GM19463 (cell line): ENCODE results near the gene FXYD4.
"Not testable (repeated sequence)": the region's sequence is repeated elsewhere in the genome, so short reads cannot be mapped to it uniquely, and the experiment has no call there.

Source experiments
- ATAC-seq: cut with Tn5 transposase; IDR thresholded peaks from one replicate; pipeline ENCODE4 v1.9.1; 2021; ENCODE audit warnings: mild to moderate bottlenecking, moderate library complexity; ENCODE audit not compliant: unreplicated experiment

The FXYD4 gene

DNA sequence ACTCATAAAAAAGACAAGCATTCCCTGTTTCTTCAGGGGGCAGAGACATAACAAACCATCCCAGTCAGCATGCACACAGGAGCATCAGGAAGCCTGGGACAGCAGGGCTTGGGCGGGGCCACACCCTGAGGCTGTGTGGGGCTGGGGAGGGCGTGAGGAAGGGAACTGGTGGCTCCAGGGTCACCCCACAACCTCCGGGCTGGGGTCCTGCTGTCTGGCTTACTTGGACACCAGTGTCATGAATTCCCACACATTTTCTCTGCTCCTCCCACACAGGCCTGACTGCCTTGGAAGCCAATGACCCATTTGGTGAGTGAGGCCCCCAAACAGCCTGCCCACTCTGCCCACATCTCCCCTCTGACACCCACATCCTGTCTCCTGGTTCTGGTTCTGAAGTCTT is 2.8 kb downstream of the FXYD4 start:
- ATAC-seq: no peak

DNA sequence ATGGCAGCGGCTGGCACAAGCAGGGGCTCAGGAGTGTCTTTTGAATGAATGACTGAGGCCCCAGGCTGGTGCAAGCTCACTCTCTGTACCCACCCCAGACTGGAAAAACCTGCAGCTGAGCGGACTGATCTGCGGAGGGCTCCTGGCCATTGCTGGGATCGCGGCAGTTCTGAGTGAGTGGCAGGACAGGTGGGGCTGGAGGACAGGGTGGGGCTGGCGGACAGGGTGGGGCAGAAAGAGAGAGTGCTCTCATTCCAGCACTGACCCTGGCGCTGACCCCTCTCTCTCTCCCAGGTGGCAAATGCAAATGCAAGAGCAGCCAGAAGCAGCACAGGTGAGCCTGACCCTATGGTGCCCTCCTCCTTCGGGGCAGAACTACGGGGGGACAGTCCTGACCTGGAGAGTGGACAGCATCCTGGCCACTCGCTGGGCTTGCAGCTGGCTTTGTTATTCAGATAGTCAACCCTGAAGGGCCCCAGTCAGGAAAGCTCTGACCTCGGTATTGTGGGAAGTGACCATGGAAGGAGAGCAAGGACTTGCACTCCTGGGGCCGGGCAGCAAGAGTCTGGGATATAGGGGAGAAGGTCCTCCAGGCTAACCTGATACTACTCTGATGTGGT is 4.1 kb downstream of the FXYD4 start:
- no peak for ATAC-seq

- ATAC-seq: no peak
Measured at GRCh38 chr10:43376046-43376635, 4.7 kb downstream of the FXYD4 start.

DNA sequence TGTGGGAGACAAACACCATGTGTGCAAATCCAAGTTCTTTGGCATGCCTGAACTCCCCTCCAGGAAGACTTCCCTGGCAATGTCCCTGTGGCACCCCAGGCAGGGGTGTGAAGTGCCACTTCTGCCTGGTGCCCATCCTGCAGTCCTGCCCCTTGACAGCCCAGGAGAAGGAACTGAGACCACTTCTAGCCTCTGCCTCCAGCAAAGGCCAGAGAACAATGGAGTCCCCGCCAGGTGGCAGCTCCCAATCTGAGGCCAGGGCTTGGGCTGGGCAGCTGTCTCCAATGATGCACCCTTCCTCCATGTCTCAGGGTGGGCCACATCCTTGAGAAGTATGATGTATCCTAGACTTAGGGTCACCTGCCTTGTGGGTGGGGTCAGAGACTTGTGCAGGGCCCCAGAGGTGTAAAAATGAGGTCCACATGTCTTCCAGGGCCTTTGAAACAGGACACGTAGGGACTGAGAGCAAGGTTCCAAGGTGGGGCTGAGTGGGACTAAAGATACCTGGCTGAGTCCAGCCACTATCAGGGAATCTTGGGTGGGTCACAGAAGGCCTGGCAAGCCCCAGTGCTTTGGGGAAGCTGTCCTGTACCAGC is 5.5 kb downstream of the FXYD4 start:
- no peak for ATAC-seq

DNA sequence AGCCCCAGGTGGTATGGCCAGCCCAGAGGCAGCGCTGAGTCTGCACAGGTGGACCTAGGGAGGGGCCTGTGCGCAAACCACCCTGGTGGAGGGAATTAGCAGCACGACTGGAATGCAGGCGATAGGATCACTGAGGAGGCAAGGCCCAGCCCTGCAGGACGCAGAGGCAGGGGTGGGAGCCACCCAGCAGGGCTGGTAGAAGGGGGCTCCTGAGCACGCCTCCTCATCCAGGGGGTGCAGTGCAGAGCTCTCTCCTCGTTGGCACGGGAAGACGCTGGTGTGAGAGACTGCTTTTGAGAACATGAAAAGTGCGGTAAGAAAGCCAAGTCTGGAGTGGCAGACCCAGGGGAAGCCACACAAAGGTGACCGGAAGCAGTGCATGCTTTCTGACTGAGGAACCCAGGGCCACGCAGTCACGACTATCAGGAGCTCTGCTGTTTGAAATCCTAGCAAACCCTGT is 6.0 kb downstream of the FXYD4 start:
- ATAC-seq: no peak

GRCh38 chr10:43380610-43381222 is 9.3 kb downstream of the FXYD4 start:
- no peak for ATAC-seq

DNA sequence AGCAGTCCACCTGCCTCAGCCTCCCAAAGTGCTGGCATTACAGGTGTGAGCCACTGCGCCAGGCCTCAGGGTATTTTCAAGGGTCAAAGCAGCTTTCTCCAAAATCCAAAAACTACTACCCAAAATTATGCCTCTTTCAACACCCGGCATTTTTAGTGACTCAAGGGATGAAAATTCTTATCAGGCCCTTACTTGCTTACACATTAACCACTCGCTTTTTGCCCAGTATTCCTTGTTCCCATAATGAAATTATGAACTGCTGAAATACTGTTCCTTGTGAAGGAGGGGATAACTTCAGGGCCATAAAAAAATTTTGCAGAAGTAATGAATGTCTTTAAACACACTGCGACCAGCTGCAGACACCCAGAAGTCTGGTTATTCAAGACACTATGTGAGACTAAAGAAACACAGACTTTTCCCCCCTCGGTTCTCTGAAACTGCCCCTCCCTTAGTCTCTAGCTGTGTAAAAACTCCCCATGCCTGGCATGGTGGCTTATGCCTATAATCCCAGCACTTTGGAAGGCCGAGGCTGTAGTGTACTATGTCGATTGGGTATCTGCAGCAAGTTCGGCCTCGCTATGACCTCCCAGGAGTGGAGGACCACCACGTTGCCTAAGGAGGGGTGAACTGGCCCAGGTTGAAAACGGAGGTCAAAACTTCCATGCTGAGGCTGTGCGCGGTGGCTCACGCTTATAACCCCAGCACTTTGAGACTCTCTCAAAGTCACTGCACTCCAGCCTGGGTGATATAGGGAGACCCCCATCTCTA is 12.0 kb downstream of the FXYD4 start:
- ATAC-seq: no peak

- no peak for ATAC-seq
Measured at GRCh38 chr10:43384252-43385221, 13.1 kb downstream of the FXYD4 start.

GRCh38 chr10:43385412-43386004 is 14.1 kb downstream of the FXYD4 start:
- ATAC-seq: no peak

GRCh38 chr10:43386549-43386948 is 15.1 kb downstream of the FXYD4 start:
- no peak for ATAC-seq

GRCh38 chr10:43386981-43387677 is 15.7 kb downstream of the FXYD4 start:
- no peak for ATAC-seq

- no peak for ATAC-seq
Measured at GRCh38 chr10:43387678-43388032, 16.2 kb downstream of the FXYD4 start.

GRCh38 chr10:43389867-43390266 is 18.4 kb downstream of the FXYD4 start:
- ATAC-seq: no peak

GRCh38 chr10:43390333-43390732 is 18.9 kb downstream of the FXYD4 start:
- no peak for ATAC-seq

- ATAC-seq: no peak
Measured at GRCh38 chr10:43390759-43391158, 19.3 kb downstream of the FXYD4 start.

DNA sequence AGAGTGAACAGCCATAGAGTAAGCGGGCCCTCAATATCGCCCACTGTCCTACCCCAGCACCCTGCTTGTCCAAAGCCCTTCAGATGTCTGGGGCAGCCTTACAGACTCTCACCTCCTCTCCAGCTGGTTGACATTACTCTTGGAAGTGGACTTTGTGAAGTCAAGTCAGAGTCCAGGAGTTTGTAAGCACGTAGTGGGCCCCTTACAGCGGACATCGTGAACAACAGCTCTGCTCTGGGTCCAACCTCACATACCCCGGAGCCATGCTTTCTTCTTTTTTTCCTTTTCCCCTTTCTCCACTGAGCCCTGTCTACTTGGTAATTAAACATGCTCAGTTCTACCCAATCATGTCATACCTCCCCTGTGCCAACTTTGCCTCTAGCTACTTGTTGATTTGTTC is 20.1 kb downstream of the FXYD4 start:
- no peak for ATAC-seq

GRCh38 chr10:43392748-43393147 is 21.3 kb downstream of the FXYD4 start:
- no peak for ATAC-seq

DNA sequence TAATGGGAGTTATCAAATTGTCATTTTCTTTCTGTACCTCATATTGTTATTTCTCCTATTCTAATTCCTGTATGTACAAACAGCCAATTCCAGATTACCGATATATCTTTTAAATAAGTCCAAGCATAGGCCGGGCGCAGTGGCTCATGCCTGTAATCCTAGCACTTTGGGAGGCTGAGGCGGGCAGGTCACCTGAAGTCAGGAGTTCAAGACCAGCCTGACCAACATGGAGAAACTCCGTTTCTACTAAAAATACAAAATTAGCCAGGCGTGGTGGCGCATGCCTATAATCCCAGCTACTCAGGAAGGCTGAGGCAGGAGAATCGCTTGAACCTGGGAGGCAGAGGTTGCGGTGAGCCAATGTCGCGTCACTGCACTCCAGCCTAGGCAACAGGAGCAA is 21.8 kb downstream of the FXYD4 start:
- ATAC-seq: not testable (repeated sequence)

GRCh38 chr10:43393606-43394360 is 22.3 kb downstream of the FXYD4 start:
- no peak for ATAC-seq
